Natural killer cell treated with Interleukin-12 subunit alpha and Interleukin-12 subunit beta and Interleukin-15 and Interleukin-18, amount 100 ng/mL, for 72 hours (primary cell): ENCODE measurements around the gene ANXA1. TPM values are rescaled to one million over a fixed set of nuclear protein-coding genes. Genes with fewer than 3 reads are reported as not detected.

Experiments
- ATAC-seq, 2 donors: fragments of 150-1000 bp; cut with Tn5 transposase in 1 of 2; sonication (Bioruptor Pico), chemical (Tn5 transposase) in 1 of 2; 2 replicates each; pipeline ENCODE4 v1.10.0; 2021
- DNase-seq: peaks from one replicate; pipeline ENCODE4 v3.0.0; 2022; ENCODE audit warnings: low spot score
- H3K27ac Mint-ChIP-seq, 2 donors: 1 replicate in 1 of 2; 2 replicates in 1 of 2; pipeline ENCODE4 v1.8.0; 2022; ENCODE audit warnings: mixed read lengths in 2 of 2, mild to moderate bottlenecking in 1 of 2, moderate library complexity in 1 of 2
- H3K27me3 Mint-ChIP-seq, 2 donors: 1 replicate in 1 of 2; 2 replicates in 1 of 2; pipeline ENCODE4 v1.8.0; 2022; ENCODE audit warnings: mixed read lengths in 2 of 2
- H3K36me3 Mint-ChIP-seq: one replicate; pipeline ENCODE4 v1.8.0; 2022; ENCODE audit warnings: mixed read lengths
- H3K4me1 Mint-ChIP-seq, 2 donors: 1 replicate in 1 of 2; 2 replicates in 1 of 2; pipeline ENCODE4 v1.8.0; 2022; ENCODE audit warnings: low read depth in 2 of 2, mixed read lengths in 2 of 2, mild to moderate bottlenecking in 1 of 2
- H3K4me3 Mint-ChIP-seq: one replicate; pipeline ENCODE4 v1.8.0; 2022; ENCODE audit warnings: mixed read lengths
- H3K9me3 Mint-ChIP-seq: 2 replicates; pipeline ENCODE4 v1.8.0; 2022; ENCODE audit warnings: mixed read lengths
- total RNA-seq, 2 donors: library from RNA; stranded (reverse); gene quantifications; one replicate each; pipeline ENCODE4 v1.2.3, GENCODE V29; 2022

The ANXA1 gene
- total RNA-seq, 2 donors from 2014 or later, result 26.4 to 37.0 TPM

DNA sequence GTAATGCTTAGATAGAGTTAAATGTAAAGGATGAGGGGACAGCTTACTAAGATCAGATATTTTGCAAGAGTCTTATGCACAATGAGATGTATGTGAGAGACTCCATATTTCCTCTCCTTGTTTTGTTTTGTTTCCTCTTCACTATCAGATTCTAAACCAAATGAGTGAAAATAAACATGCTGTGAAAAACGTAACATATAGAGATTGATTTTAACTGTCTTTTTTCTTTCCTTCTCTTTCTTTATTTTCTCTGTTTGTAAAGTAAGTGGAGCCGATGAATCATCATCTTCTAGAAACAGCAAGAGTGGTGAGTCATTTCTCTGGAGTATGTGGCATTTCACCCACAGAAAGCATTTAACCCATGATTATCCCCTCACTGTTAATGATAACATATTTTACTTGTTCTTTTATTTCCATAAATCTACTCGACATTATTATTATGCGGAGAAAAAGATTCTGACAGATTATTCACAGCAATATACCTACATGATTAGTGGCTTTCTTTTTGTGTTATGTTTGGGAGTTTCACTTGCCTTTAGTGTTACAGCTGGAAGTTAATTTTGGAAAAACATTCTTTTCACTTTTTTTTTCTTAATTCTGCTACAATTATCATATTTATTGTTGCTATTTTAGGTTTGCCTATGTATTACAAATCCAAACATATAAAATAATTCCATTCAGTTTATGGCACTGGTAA, 2.1 kb upstream of the ANXA1 start:
- H3K9me3 Mint-ChIP-seq, result peaks cover 3% of the 10 kb centered on the region

DNA sequence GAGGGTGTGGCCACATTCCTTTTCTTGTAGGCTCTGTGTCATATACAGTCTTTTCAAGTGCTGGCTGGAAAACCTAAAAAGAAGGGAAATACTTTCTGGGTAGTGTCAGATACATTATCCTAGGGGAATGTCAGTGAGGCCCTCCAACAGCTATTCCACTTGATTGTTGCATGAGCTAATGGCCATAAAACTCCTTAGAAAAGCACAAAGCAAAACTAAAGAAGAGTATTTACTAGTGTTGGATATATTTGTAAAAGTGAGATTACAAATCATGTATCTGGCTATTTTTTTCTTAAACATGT, 829 bp downstream of the ANXA1 start:
- Mint-ChIP-seq H3K36me3 (peaks cover 4% of the 10 kb centered on the region), H3K4me1 (peaks cover 51 to 76% of the 10 kb centered on the region in 2 donors), H3K27me3 (no peaks in the 10 kb centered on the region), H3K9me3 (no peaks in the 10 kb centered on the region), H3K27ac (peak overlapping the region; percentile 94 to 100), H3K4me3 (peak overlapping the region; percentile 96)
- ATAC-seq (no peak), DNase-seq (no peak)

More for the DNA sequence above, 2.1 kb upstream of the ANXA1 start:
- peak overlapping the region; percentile 73 for H3K4me3 Mint-ChIP-seq
- H3K27me3 Mint-ChIP-seq, result no peaks in the 10 kb centered on the region
- peaks cover 48 to 67% of the 10 kb centered on the region in 2 donors for H3K4me1 Mint-ChIP-seq
- ATAC-seq, result peak; percentile 82 to 84
- H3K36me3 Mint-ChIP-seq, result peaks cover 4% of the 10 kb centered on the region
- peak overlapping the region; percentile 86 to 94 for H3K27ac Mint-ChIP-seq
- no peak for DNase-seq

DNA sequence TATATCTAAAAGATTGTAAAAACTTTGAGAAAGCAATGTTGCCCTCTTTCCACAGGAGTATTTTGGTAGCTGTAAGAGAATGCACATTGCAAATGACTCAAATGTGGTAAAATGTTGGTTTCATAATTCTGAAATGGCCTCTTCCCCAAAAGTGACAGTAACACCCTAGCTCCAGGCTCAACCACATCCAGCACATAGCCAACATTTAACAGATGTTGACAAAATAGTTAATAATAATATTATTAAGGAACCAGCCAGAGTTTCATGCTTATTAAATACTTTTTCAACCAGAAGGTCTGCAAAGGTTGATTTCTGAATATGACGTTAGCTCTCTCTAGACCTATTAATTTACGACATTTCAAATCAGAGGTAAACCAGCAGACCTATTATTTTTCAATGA, 1.3 kb downstream of the ANXA1 start:
- peak; percentile 64 for DNase-seq
- Mint-ChIP-seq H3K36me3 (peaks cover 4% of the 10 kb centered on the region), H3K4me3 (peak overlapping the region; percentile 96), H3K9me3 (no peaks in the 10 kb centered on the region), H3K27me3 (no peaks in the 10 kb centered on the region), H3K4me1 (peaks cover 54 to 79% of the 10 kb centered on the region in 2 donors), H3K27ac (peak overlapping the region; percentile 94 to 100)
- ATAC-seq, result peak; percentile 82

DNA sequence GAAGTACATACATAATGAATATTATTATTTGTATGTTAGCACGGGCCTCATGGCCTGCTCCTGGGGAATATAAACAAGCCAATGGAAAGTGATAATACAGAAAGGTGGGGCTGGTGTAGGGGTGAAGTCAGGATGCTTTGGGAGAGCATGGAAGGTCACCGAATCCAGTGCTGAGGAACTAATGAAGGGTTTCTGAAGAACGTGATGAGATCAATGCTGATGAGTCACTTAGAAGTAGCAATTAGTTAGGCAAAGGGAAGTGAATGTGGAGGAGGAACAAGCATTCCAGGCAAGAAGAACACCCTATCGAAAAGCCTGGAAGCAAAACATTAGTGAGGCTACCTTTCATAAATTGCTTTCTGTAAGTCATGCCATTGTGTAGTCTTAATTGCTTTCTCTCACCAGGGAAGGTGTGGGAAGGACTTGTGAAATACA, 2.1 kb downstream of the ANXA1 start:
- no peak for DNase-seq

DNA sequence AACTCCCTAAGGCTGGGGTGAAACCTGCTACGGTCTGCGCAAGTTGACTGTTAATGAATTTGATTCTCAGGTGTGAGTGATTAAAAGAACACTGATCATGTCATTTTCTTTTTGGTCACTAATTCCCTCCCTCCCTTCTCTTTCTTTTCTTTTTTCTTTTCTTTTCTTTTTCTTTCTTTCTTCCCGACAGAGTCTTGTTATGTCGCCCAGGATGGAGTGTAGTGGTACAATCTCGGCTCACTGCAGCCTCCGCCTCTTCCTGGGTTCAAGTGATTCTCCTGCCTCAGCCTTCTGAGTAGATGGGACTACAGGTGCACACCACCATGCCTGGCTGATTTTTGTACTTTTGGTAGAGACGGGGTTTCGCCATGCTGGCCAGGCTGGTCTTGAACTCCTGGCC, 2.6 kb downstream of the ANXA1 start:
- peak overlapping the region; percentile 96 for H3K4me3 Mint-ChIP-seq
- no peaks in the 10 kb centered on the region for H3K36me3 Mint-ChIP-seq
- no peaks in the 10 kb centered on the region for H3K9me3 Mint-ChIP-seq
- peaks cover 53 to 70% of the 10 kb centered on the region in 2 donors for H3K4me1 Mint-ChIP-seq
- no peaks in the 10 kb centered on the region for H3K27me3 Mint-ChIP-seq
- peak overlapping the region; percentile 94 to 100 for H3K27ac Mint-ChIP-seq
- no peak for DNase-seq
- ATAC-seq, result no peak

More for the DNA sequence above, 2.1 kb downstream of the ANXA1 start:
- H3K27ac Mint-ChIP-seq, result peak overlapping the region; percentile 94 to 100
- peak overlapping the region; percentile 96 for H3K4me3 Mint-ChIP-seq
- H3K9me3 Mint-ChIP-seq, result no peaks in the 10 kb centered on the region
- no peaks in the 10 kb centered on the region for H3K27me3 Mint-ChIP-seq
- no peaks in the 10 kb centered on the region for H3K36me3 Mint-ChIP-seq
- ATAC-seq, result no peak
- peaks cover 54 to 75% of the 10 kb centered on the region in 2 donors for H3K4me1 Mint-ChIP-seq

DNA sequence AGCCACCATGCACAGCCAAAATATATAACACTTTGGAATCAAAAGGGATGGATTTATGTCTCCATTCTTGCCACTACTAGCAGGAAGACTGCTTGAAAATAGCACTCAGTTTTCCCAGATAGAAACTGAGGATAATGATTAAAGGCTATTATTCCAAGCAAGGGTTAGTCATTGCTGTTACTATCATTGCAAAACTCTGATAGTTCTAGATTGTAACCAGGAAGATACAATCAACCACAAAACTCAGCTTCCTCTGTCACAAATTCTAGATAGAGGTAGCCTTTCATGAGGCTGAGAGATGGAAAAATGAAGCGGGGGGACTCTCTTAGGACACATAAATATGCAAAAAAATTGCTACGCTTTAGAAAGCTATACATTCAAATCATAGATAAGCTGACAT, 3.1 kb downstream of the ANXA1 start:
- no peaks in the 10 kb centered on the region for H3K9me3 Mint-ChIP-seq
- no peak for DNase-seq
- peak overlapping the region; percentile 96 for H3K4me3 Mint-ChIP-seq
- no peaks in the 10 kb centered on the region for H3K27me3 Mint-ChIP-seq
- ATAC-seq, result peak; percentile 70 to 76
- peaks cover 48 to 66% of the 10 kb centered on the region in 2 donors for H3K4me1 Mint-ChIP-seq
- H3K27ac Mint-ChIP-seq, result peak overlapping the region; percentile 94 to 100
- H3K36me3 Mint-ChIP-seq, result no peaks in the 10 kb centered on the region

DNA sequence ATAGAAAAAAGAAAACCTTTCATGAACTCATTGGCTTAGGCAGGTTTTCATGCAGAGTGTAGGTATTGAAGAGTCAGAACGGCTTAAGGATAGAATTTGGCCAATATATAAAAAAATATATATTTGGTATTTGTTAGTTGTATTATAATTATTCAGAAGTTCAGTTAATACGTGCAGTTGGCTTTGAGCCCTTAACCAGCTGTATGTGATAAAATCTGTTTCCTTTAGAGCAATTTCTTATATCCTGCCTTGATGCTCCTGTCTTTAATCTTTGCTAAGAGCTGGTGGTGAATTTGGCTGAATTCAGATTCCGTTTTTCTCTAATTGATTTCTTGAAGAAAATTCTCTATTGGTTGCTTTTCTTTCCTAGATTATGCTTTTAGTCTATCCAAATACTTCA, 3.7 kb downstream of the ANXA1 start:
- Mint-ChIP-seq H3K27ac (peak overlapping the region; percentile 94 to 100), H3K4me3 (peak overlapping the region; percentile 96), H3K4me1 (peaks cover 51 to 70% of the 10 kb centered on the region in 2 donors), H3K36me3 (no peaks in the 10 kb centered on the region), H3K9me3 (no peaks in the 10 kb centered on the region), H3K27me3 (no peaks in the 10 kb centered on the region)
- DNase-seq (no peak), ATAC-seq (no peak)

DNA sequence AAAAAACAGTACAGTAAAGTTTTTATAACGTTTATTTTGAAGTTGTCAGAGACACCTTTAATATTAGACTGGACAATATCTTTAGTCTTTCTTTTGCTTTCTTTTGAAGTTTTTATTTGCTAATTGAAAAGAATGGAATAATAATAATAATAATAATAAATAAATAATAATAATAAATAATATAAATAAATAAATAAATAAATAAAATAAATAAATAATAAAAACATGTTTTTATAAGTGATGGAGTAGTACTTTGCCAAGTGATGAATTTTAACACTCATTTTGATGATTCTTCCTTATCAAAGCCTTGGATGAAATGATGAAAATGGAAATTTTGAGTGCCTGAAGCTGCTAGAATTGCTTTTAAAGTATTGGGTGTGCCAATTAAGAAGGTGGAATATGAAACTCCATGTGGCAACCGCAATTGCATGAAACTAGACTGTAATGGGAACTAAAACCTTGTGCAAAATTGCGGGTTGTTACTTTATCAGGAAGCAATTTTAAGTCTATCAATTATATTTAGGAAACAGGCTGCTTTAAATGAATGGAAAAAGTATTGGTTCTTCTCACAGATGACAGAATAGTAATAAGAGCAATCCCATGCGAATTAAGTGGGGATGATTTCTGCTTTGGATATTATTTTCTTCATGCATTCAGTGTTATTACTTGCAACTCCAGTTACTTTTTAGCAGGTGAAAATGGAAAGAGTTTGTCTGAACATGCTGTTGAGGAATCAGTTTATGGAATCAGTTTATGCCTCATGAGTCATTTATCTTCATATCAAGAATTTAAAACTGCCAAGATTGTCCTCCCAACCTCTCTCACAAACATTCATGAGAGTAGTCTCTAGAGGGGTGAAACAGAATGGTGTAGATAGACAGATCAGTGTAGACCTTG, 4.6 kb downstream of the ANXA1 start:
- DNase-seq (no peak), ATAC-seq (no peak)
- Mint-ChIP-seq H3K4me3 (peak overlapping the region; percentile 96), H3K4me1 (peaks cover 49 to 68% of the 10 kb centered on the region in 2 donors), H3K27me3 (no peaks in the 10 kb centered on the region), H3K27ac (peak overlapping the region; percentile 94 to 100), H3K9me3 (no peaks in the 10 kb centered on the region), H3K36me3 (no peaks in the 10 kb centered on the region)

DNA sequence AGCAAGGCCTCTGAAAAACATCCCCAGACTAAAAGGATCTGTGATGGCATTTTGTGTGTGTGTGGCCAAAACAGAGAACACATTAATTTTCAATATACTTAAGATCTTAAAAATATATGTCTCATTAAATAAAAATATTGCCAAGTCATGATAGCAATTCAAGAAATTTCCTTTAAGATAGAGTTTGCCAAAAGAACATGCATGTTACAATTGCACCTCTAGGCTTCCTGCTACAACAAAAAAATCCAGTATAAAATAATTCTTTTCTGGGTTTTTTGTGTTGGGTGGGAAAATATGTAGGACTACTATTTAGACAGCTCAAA, 5.2 kb downstream of the ANXA1 start:
- DNase-seq, result no peak
- peak overlapping the region; percentile 72 for H3K4me3 Mint-ChIP-seq

DNA sequence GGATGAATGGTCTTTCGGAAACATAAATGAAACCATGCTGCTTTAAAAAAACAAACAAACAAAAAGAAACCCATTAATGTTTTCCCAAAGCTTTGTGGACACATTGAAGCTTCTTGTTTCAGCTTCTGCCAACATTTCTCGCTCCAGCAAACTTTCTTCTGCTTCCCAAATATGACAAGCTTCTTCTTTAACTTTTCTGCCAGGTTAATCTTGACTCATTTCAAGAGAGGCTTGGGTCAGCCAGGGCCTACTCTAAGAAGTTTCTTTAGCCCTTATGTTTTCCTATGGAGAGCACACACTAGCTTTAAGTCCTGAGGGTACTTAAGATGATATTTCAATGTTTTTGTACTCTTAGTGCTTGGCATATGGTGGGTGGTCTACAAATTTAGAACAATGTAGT, 6.1 kb downstream of the ANXA1 start:
- peak in 1 of 2 donors; percentile 37 for ATAC-seq
- H3K27me3 Mint-ChIP-seq, result no peaks in the 10 kb centered on the region
- H3K27ac Mint-ChIP-seq, result peak overlapping the region; percentile 86 to 94
- peak overlapping the region; percentile 63 for H3K4me3 Mint-ChIP-seq
- no peaks in the 10 kb centered on the region for H3K36me3 Mint-ChIP-seq
- H3K4me1 Mint-ChIP-seq, result peaks cover 41 to 57% of the 10 kb centered on the region in 2 donors
- H3K9me3 Mint-ChIP-seq, result no peaks in the 10 kb centered on the region
- DNase-seq, result no peak

More for the DNA sequence above, 5.2 kb downstream of the ANXA1 start:
- ATAC-seq, result no peak
- Mint-ChIP-seq H3K27ac (peak overlapping the region; percentile 94 to 100), H3K4me1 (peaks cover 45 to 61% of the 10 kb centered on the region in 2 donors), H3K36me3 (no peaks in the 10 kb centered on the region), H3K9me3 (no peaks in the 10 kb centered on the region), H3K27me3 (no peaks in the 10 kb centered on the region)

DNA sequence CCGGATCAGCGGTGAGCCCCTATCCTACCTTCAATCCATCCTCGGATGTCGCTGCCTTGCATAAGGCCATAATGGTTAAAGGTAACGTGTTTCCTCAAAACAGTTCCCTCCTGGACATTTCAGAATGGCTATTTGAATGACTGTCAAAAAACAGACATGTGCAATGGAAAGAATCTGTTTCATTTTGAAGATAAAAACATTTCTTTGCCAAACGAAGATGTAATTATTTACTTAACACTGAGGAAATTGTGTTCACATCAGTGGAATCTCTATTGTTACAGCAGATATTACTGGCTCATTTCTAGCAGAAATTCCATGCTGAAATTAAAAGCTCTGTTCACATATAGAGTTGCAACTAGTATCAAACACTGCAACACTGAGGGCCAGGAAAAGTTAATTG, 7.1 kb downstream of the ANXA1 start:
- DNase-seq, result no peak
- Mint-ChIP-seq H3K27ac (peak overlapping the region; percentile 86 to 94), H3K4me1 (peaks cover 40 to 57% of the 10 kb centered on the region in 2 donors), H3K4me3 (no peak overlapping the region), H3K36me3 (no peaks in the 10 kb centered on the region), H3K27me3 (no peaks in the 10 kb centered on the region), H3K9me3 (no peaks in the 10 kb centered on the region)
- ATAC-seq, result no peak

DNA sequence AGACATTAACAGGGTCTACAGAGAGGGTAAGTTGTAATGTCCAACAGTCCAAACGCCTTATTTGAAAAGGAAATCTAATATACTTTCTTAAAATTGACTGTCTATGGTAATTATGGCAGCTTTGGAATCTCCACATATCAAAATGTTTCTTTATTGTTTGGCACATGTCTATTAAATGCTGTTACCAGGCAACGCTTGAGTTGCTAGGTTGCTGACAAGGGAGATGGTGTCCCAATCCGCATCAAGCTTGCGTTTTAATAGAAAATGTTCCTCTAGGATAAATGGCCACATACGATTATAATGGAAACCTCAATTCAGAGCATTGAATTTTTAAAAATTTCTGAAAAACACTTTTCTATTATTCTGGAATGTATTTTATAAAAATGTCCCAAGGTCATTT, 9.2 kb downstream of the ANXA1 start:
- no peaks in the 10 kb centered on the region for H3K27me3 Mint-ChIP-seq
- H3K4me3 Mint-ChIP-seq, result no peak overlapping the region
- H3K27ac Mint-ChIP-seq, result peak overlapping the region in 1 of 2 donors; percentile 76
- no peaks in the 10 kb centered on the region for H3K9me3 Mint-ChIP-seq
- peaks cover 13% of the 10 kb centered on the region for H3K36me3 Mint-ChIP-seq
- peaks cover 26 to 45% of the 10 kb centered on the region in 2 donors for H3K4me1 Mint-ChIP-seq
- ATAC-seq (no peak), DNase-seq (no peak)

DNA sequence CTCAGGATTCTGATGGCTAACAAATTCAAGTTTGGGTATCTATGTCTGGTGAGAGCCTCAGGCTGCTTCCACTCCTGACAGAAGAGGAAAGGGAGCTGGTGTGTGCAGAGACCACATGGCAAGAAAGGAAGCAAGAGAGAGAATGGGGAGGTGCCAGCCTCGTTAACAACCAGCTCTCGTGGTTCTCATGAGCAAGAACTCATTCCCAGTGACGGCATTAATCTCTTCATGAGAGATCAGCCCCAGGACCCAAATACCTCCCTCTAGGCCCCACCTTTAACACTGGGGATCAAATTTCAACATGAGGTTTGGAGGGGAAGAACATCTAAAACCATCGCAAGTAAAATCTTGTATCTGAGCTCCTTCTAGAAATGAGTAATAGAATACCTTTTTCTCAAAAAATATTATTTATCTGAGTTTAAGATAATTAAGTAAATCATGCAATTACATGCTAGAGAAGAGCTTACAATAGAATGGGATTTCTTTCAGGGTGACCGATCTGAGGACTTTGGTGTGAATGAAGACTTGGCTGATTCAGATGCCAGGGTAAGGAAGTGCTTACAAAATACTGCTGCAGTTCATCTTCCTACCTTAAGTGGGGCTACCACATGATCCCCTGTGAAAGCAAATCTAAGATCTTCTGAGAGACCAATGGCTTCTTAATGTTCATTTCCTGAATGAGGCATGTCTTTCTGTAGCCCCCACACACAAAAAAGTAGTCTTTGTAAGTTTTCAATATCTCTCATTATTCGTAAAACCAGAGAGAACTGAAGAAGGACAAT, 11.5 kb downstream of the ANXA1 start:
- ATAC-seq (peak in 1 of 2 donors; percentile 79), DNase-seq (no peak)
- peaks cover 18% of the 10 kb centered on the region for H3K36me3 Mint-ChIP-seq
- no peaks in the 10 kb centered on the region for H3K27me3 Mint-ChIP-seq
- peak overlapping the region; percentile 53 to 80 for H3K27ac Mint-ChIP-seq
- peak overlapping the region; percentile 59 for H3K4me3 Mint-ChIP-seq
- peaks cover 24 to 44% of the 10 kb centered on the region in 2 donors for H3K4me1 Mint-ChIP-seq
- no peaks in the 10 kb centered on the region for H3K9me3 Mint-ChIP-seq
